Parathyroid adenoma (tissue), 2 donors: ENCODE measurements around the gene REEP5.

Experiments used
- H2AFZ ChIP-seq: fragments of 300-600 bp; sonication (generic); one replicate; pipeline ENCODE4 v1.7.0; 2017; ENCODE audit warnings: antibody characterized with exemption, mild to moderate bottlenecking
- H3K27ac ChIP-seq: fragments of 300-600 bp; sonication (generic); one replicate; pipeline ENCODE4 v1.7.0; 2017
- H3K27me3 ChIP-seq: fragments of 300-600 bp; sonication (generic); one replicate; pipeline ENCODE4 v1.7.0; 2017; ENCODE audit warnings: low read length; ENCODE audit not compliant: control insufficient read depth, insufficient read depth
- H3K36me3 ChIP-seq: fragments of 300-600 bp; sonication (generic); one replicate; pipeline ENCODE4 v1.7.0; 2017; ENCODE audit warnings: low read length; ENCODE audit not compliant: control insufficient read depth, insufficient read depth
- H3K4me1 ChIP-seq: fragments of 300-600 bp; sonication (generic); one replicate; pipeline ENCODE4 v1.7.0; 2017; ENCODE audit warnings: control low read depth
- H3K4me2 ChIP-seq: fragments of 300-600 bp; sonication (generic); one replicate; pipeline ENCODE4 v1.7.0; 2017; ENCODE audit warnings: low read length
- H3K4me3 ChIP-seq: fragments of 300-600 bp; sonication (generic); one replicate; pipeline ENCODE4 v1.7.0; 2017; ENCODE audit warnings: low read depth, low read length
- H3K79me2 ChIP-seq: fragments of 300-600 bp; sonication (generic); one replicate; pipeline ENCODE4 v1.7.0; 2017; ENCODE audit warnings: control low read depth
- H3K9ac ChIP-seq: fragments of 300-600 bp; sonication (generic); one replicate; pipeline ENCODE4 v1.7.0; 2017; ENCODE audit warnings: mild to moderate bottlenecking
- H3K9me3 ChIP-seq: fragments of 300-600 bp; sonication (generic); one replicate; pipeline ENCODE4 v1.7.0; 2017; ENCODE audit warnings: low read length; ENCODE audit not compliant: control insufficient read depth
- CTCF ChIP-seq: fragments of 300-600 bp; sonication (generic); IDR thresholded peaks from one replicate; pipeline ENCODE4 v1.7.0; 2017; ENCODE audit warnings: antibody characterized with exemption, mild to moderate bottlenecking
- donor health status: primary hyperparathyroidism.

REEP5 gene

DNA sequence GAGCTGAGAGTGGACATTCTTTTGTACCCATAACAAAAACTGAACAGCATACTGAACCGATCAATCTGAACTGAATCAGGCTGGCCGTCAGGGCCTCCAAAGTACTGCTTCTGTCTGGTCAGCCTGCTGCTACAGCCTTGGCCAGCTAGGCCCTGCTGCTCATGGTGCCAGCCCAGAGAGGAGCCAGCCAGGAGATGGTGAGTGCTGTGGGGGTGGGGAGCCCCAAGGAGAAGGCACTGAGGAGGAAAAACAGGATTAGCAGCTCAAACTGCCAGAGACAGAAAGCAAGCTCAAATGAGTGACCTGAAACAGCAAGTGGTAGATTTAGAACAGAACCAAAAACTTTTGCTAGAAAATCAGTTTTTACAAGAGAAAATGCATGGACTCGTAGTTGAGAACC lies 37.0 kb downstream of the REEP5 start:
- no peak overlapping the region for H3K9ac ChIP-seq
- no peak overlapping the region for H3K27ac ChIP-seq
- TF ChIP-seq CTCF = no peak
- H3K4me3 ChIP-seq = no peak overlapping the region
- H3K27me3 ChIP-seq = no peaks in the 10 kb centered on the region
- peaks cover 3% of the 10 kb centered on the region for H3K79me2 ChIP-seq
- no peaks in the 10 kb centered on the region for H3K36me3 ChIP-seq
- no peaks in the 10 kb centered on the region for H3K9me3 ChIP-seq
- no peak overlapping the region for H2AFZ ChIP-seq
- no peaks in the 10 kb centered on the region for H3K4me1 ChIP-seq
- H3K4me2 ChIP-seq = no peak overlapping the region

DNA sequence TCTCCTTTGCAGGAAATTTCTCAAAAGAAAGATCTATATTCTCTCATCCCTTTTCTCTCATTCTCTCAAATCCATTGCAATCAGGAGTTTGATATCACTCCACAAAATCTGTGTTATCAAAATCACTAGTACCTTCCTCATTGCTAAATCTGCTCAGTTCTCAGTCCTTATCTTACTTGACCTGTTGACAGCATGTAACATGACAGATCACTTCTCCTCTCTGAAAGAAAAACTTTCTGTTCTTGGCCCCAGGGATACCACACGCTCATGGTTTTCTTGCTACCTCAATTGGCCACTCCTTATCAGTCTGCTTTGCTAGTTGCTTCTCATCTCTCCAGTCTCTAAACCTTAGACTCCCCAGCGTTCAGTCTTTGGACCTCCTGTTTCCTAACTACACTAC lies 38.8 kb downstream of the REEP5 start:
- H3K79me2 ChIP-seq = no peaks in the 10 kb centered on the region
- H3K36me3 ChIP-seq = no peaks in the 10 kb centered on the region
- H3K9me3 ChIP-seq = no peaks in the 10 kb centered on the region
- peaks cover 2% of the 10 kb centered on the region for H3K4me1 ChIP-seq
- no peak overlapping the region for H3K27ac ChIP-seq
- no peaks in the 10 kb centered on the region for H3K27me3 ChIP-seq
- no peak overlapping the region for H3K9ac ChIP-seq
- TF ChIP-seq CTCF = no peak
- H3K4me3 ChIP-seq = no peak overlapping the region
- no peak overlapping the region for H2AFZ ChIP-seq
- no peak overlapping the region for H3K4me2 ChIP-seq

DNA sequence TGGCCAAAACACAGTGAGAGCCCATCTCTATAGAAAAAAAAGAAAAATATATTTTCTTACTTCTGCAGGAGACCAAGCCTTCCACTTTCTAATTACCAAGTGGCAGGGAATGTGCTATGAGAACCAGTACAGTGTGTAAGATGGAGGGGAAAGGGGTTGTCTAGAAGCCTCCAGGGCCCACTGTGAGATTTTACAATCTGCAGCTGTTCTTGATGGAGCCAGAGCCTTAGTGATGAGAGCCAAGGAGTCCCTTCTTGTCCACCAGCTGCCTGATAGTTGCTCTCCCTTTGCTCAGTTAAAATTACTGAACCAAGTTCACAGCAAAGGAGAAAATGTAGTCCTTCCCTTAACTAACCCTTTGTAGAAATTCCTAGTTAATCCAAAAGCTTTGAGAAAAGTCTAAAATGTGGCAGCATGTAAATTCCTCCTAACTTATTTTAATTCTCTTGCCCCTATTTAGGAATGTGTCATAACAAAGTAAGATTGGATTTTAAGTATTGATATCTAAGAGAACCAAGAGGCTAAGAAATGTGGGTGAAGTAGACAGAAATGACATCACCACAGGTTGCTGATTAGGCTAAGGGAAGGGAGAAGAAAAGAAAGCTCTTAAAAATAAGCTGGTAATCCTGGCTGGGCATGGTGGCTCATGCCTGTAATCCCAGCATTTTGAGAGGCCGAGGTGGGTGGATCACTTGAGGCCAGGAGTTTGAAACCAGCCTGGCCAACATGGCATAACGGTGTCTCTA lies 41.6 kb downstream of the REEP5 start:
- H3K9me3 ChIP-seq = no peaks in the 10 kb centered on the region
- peaks cover 2% of the 10 kb centered on the region for H3K4me1 ChIP-seq
- no peak overlapping the region for H3K4me3 ChIP-seq
- H3K27ac ChIP-seq = no peak overlapping the region
- H3K79me2 ChIP-seq = no peaks in the 10 kb centered on the region
- no peak overlapping the region for H3K9ac ChIP-seq
- H3K4me2 ChIP-seq = no peak overlapping the region
- no peaks in the 10 kb centered on the region for H3K27me3 ChIP-seq
- H2AFZ ChIP-seq = no peak overlapping the region
- H3K36me3 ChIP-seq = no peaks in the 10 kb centered on the region
- no peak for TF ChIP-seq CTCF

GRCh38 chr5:112878760-112879159 lies 43.3 kb downstream of the REEP5 start:
- Histone ChIP-seq H3K9ac (no peak overlapping the region), H3K79me2 (no peaks in the 10 kb centered on the region), H3K36me3 (no peaks in the 10 kb centered on the region), H3K4me2 (no peak overlapping the region), H3K27me3 (no peaks in the 10 kb centered on the region), H3K4me1 (peaks cover 2% of the 10 kb centered on the region), H3K4me3 (no peak overlapping the region), H3K9me3 (no peaks in the 10 kb centered on the region), H2AFZ (no peak overlapping the region), H3K27ac (no peak overlapping the region)
- no peak for TF ChIP-seq CTCF

DNA sequence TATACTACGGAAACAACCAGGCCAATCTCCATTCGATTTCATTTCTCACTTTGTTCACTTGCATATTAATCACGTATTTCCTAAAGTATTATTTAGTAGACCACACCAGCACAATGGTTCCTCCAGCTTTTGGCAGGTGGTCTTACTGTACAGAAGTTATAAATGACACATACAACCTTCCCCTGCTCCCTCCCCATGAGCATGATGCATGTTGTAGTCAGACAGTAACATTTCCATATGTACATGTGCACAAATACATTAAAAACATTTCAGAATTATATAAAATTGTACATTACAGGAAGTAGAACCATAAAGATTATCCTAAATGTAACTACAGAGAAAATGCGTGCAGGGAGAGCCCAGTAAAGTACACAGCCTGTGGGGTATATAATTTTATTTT lies 43.9 kb downstream of the REEP5 start:
- TF ChIP-seq CTCF = no peak
- no peaks in the 10 kb centered on the region for H3K9me3 ChIP-seq
- no peaks in the 10 kb centered on the region for H3K27me3 ChIP-seq
- no peak overlapping the region for H3K4me3 ChIP-seq
- no peaks in the 10 kb centered on the region for H3K36me3 ChIP-seq
- no peak overlapping the region for H3K4me2 ChIP-seq
- H3K9ac ChIP-seq = no peak overlapping the region
- H2AFZ ChIP-seq = no peak overlapping the region
- no peak overlapping the region for H3K27ac ChIP-seq
- H3K4me1 ChIP-seq = peaks cover 2% of the 10 kb centered on the region
- H3K79me2 ChIP-seq = peaks cover 3% of the 10 kb centered on the region
